ENCODE results near the gene MYO3A.

- TF ChIP-seq CTCF (IDR thresholded peaks at IDR 0.05; ENCODE audit: low read length) (no peak), EZH2 (IDR thresholded peaks at IDR 0.05; ENCODE audit: borderline replicate concordance, low read length) (no peak)
These were observed 285.6 kb downstream of the MYO3A start for GRCh38 chr10:26219676-26220075.
